NK-92 treated with Interleukin-12 subunit alpha and Interleukin-12 subunit beta, amount 100 ng/mL, for 24 hours (cell line): Measurements from ENCODE around the gene UBE2E2.

Experiments used
- DNase-seq: peaks from one replicate; lab custom pipeline; 2025; lab: John Stamatoyannopoulos, UW

Gene UBE2E2

DNA sequence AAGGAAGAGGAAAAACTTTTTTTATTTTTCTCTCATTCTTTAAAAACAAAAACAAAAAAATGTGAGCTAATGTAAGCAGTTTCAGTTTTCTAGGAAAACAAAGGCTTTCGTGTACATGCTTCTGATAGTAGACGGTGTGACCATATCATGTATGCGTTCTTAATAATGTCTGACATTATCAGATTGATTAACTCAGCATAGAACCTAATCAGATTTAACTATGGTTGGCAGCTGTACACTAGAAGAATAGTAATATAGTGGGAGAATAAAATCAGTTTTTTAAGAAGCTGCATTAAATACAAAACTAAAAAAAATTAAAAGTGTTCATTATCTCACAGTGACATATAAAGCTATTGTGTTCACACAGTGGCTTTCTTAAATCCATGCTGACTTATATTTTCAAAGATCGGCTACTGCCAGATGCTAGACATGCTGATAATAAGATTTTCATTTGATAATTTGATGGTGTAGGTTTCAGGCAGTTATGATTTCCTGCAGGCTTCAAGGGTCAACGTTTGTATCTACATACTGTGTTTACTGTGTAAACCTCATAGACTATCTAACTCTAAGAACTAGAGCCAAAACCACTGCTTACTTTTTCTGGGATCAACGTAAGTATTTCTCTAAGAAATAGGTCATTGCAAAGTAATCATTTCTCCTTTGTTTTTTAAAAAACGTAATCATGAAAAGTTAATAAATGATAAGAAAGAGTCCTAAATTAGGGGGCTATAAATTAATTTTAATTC lies 74.0 kb downstream of the UBE2E2 start:
- no peak for DNase-seq

DNA sequence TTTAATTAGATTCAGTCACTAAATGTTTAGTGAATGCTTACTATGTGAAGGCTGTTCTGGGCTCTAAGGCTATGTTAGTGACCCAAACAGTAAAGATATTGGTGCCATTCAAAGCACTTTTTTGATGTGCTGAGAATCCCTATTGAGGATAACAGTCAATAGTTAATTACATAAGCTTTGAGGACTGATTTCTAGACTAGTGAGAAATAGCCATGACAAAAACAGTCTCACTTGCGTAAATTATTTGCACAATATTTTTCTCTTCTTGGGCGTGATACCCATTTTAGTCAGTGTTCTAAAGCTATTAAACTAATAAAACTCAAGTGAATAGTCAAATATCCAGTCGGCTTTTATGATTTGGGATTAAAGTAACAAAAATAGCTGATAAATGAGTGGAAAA lies 74.6 kb downstream of the UBE2E2 start:
- DNase-seq, result no peak

DNA sequence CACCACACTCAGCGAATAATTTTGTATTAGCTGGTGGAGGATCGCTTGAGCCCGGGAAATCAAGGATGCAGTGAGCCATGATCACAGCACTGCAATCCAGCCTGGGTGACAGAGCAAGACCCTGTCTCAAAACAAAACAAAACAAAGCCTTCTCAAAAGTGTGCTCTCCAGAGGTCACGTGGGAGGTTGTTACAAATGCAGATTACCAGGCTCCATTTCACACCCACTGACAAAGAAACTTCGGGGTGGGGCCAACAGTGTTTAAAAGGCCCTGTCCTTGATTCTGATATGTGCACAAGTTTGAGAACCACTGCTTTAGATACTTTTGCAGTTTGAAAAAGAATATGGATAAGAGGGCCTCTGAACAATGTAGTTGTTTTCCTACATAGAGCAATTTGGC lies 80.5 kb downstream of the UBE2E2 start:
- DNase-seq, result no peak

DNA sequence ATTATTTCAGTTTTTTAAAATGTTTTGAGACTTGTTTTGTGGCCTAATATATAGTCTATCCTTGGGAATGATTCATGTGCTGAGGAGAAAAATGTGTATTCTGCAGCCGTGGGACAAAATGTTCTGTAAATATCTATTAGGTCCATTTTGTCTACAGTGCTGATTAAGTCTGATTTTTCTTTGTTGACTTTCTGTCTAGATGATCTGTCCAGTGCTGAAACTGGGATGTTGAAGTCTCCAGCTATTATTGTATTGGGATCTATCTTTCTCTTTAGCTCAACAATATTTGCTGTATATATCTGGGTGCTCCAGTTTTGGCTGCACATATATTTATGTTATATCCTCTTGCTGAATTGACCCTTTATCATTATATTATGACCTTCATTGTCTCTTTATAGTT lies 85.2 kb downstream of the UBE2E2 start:
- DNase-seq, result no peak

DNA sequence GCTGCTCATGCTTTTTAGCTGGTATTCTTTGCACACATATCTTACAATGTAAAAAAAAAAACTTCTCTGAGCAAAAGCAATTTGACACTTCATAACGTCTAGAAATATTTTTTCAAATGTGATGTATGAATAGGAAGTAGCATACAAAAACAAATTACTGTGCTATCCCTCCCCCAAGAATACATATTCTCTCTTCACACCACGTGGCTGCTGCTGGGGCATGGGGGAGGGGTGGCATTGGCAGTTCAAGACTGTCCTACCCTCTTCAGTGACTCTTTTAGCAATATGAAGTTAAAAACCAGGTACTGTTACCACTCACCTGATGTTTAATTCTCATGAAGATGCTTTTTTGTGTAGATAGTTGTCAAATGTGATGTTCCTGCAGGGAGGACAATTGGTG lies 85.6 kb downstream of the UBE2E2 start:
- DNase-seq, result no peak

DNA sequence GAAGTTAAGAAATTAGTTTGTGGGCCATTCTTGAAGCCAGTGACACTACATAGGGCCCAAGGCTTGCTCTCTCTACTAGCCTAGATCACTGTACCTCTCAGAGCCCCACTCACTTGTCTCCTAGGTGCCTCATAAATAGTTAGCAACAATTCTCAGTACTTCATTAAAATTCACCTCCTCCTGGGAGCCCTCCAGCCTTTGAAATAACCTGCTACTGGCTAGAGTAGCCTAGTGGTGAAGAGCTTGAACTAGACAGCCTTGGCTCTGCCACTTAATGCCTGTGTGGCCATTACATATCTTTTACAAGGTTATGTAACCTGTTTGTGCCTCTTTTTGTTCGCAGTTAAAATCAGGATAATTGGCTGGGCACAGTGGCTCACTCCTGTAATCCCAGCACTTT lies 89.3 kb downstream of the UBE2E2 start:
- no peak for DNase-seq

DNA sequence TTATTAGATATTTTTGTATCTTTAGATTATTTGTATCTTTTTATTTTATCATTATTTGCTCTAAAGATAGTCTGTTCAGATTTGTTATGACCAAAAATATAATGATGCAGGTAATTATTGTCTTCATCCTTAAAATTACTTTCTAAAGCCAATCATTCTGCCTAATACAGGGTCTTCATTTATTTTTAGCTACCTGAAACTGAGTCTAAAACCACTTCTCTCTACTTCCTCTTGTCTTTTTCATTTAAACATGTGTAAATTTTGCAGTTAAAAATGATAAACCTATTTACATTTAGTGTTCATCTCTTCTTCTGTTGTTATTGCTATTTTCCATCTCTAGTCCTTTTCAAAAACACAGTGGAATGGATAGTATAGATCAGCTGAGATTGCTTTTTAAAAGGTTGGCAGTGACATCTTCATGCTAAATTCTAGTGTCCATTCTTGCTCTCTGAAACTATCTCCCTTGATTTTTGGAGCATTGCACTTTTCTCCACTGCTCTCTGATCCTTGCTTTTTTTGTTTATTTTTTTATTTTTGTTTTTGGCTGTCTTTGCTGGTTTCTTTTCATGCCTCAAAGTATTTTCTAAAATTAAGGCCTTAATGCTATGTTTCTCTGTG lies 91.8 kb downstream of the UBE2E2 start:
- DNase-seq, result no peak

DNA sequence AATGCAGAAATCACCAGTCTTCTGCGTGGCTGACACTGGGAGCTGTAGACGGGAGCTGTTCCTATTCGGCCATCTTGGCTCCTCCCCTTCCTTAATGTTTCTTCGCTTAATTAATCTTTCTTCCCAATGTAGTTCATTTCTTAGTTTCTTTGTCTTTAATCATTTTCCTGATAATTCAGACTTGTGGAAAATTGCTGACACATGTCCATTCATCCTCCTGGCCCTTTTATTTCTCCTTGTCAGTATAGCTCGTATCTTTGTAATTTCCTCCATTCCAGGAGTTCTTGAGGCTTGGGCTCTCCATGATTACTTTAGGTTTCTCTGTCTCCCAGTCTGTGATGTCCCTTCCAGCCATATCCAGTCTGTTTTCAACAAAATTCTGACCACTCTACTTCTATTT lies 98.7 kb downstream of the UBE2E2 start:
- no peak for DNase-seq

DNA sequence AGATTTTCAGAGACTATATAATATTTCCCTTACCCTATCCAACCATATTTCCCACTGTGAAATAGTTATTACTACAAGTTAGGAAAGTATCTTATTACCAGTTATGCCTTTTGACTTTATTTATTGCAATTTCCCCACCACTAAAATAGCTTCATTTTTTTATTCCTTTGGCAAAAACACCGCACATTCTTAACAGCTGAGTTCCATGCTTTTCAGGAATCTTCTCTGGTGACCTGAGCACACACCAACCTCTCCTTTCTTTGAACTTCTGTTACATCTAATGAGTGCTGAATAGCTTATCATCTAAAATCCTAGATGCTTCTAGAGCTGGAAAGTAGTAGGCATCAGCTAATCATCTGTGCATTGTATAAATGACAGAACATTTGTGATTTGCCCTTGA lies 99.1 kb downstream of the UBE2E2 start:
- no peak for DNase-seq

DNA sequence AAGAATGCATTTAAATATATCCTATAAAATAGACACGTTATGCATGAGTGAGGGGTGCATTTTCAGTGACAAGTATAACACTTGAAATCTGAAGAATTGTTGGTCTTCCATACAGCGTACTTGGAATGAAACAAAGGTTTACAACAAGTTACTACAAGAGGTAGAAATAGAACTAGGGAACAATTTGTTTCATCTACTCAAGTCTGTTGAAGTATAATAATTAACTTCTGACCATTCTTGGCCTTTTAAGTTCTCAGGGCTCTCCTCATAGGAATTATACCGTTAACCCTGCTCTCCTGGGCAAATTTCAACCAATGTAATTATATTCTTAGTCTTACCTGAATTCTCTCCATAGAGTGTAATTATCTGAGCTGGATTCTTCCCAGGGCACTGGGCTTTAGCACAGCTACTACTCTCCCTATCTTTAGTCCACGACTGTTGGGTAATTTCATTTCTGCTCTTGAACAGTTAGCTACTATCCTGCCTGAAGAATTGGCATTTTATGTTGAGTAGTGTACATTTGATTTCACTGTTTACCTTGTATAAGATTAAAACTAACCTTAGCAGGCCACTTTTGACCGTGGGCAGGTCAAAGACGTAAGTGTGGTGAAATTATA lies 100.6 kb downstream of the UBE2E2 start:
- DNase-seq, result no peak

DNA sequence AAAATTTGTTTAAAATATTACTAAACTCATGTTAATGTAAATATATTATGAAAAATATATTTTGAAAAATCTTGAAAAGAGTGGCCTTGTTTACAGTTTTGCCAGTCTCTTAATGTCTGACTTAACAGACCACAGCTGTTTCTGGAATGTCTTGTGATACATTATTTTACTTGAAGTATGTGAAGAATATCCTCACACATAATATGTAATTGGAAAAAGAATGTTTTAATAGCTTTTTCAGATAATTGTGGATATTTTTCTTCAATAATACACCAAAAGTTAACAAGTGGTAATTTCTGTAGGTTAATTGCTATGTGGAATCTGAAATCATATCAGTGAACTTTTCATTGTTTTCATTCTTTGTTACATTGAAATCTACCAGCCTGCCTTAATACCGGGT lies 101.3 kb downstream of the UBE2E2 start:
- no peak for DNase-seq

DNA sequence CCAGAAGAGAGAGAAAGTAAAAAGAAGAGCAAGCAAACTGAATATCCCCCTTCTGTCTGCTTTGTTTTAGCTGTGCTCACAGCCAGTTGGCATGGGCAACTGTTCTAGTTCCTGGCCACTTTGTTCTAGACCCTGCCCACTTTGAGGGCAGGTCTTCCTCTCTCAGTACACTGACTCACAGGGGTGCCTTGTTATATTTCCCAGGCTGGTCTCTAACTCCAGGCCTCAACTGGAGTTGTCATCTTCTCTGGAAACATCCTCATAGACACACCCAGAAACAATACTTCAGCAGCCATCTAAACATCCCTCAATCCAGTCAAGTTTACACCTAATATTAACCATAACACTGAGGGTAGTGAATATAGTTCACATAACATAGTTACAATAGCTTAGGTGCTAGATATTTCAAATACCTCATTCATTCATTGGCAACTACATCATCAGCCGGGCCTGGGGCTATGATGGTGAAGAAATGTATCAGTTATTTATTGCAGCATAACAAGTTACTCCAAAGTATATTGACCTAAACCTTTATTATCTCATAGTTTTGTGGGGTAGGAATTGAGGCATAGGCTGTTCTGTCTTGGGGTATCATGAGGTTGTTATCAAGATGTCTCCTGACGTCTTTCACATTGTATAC lies 106.0 kb downstream of the UBE2E2 start:
- no peak for DNase-seq

DNA sequence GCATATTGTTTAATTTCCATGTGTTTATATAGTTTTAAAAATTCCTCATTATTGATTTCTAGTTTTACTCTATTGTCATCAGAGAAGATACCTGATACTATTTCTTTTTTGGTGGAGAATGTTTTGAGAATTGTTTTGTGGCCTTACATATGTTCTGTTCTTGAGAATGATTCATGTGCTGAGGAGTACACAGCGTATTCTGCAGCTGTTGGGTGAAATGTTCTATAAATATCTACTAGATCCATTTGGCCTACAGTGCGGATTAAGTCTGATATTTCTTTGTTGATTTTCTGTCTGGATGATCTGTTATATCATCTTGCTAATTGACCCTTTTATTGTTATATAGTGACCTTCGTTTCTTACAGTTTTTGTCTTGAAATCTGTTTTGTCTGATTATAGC lies 109.7 kb downstream of the UBE2E2 start:
- DNase-seq, result no peak

DNA sequence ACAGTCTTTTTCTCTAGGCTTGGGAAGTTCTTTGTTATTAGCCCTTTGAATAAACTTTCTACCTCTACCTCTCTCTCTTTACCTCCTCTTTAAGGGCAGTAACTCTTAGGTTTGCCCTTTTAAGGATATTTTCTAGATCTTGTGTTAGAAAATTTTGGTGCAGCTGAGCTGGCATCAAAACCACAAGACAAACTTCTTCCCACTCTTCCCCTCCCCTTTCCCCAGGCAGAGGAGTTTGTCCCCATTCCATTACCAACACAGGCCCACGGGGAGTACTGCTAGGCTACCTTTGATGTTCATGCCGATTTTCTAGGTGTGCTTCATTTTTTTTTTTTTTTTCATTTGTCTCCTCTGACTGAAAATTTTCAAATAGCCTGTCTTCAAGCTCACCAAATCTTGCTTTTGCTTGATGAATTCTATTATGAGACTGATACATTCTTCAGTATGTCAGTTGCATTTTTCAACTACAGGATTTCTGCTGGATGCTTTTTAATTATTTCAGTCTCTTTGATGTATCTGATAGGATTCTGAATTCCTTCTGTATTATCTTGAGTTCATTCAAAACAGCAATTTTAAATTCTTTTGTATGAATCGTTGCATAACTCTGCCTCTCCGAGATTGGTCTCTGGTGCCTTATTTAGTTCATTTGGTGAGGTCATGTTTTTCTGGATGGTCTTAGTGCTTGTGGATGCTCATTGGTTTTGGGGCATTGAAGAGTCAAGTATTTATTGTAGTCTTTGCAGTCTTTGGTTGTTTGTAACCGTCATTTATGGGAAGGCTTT lies 112.0 kb downstream of the UBE2E2 start:
- DNase-seq, result no peak

DNA sequence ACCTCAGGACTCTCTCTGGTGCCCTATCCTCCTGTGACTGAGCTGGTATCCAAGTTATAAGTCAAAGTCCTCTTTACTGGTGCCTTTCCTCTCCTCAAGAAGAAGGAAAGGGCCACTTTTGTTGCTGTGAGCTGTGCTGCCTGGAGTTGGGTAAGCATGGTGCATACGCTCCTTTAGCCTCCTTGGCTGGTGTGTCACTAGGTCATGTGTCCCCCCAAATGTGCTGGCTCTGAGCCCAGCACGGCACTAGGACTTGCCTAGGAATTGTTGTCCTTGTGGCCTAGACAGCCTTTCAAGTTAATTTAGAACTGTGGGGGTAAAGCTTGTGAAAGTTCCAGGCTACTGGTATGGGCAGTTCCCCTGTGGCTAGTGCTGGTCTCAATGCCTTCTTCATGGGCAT lies 113.8 kb downstream of the UBE2E2 start:
- no peak for DNase-seq

DNA sequence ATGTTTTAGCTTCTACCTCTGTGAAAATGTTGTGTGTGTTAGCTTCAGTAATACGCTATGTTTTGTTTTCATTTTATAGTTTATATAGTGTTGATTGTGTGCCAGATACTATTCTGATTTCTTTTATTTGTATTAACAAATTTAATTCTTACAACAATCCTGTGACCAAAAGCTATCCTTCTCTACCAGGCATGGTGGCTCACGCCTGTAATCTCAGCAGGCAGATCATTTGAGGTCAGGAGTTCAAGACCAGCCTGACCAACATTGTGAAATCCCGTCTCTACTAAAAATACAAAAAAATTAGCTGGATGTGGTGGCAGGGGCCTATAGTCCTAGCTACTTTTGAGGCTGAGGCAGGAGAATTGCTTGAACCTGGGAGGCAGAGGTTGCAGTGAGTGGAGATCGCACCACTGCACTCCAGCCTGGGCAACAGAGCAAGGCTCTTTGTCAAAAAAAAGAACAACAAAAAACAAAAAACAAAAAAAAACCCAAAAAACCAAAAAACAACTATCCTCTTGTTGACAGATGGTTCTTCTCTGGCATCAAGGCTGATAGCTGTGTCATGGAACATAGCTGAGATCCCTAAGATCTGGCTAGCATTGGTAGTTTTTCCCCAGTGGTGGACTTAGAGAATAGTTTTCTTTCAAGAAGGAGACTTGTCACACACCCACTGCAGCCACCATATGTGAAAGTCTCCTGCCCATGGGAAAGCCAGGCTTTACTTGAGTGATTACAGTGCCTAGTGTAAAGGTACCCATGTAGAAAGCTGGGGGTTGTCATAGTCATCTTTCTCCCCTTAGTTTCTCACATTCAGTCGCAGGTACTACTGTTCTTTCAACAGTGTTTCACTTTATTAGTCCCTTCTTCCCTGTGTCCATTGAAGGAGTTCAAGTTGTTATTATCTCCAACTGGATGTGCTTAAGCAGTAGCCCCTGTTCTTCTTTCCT lies 116.5 kb downstream of the UBE2E2 start:
- DNase-seq, result no peak

DNA sequence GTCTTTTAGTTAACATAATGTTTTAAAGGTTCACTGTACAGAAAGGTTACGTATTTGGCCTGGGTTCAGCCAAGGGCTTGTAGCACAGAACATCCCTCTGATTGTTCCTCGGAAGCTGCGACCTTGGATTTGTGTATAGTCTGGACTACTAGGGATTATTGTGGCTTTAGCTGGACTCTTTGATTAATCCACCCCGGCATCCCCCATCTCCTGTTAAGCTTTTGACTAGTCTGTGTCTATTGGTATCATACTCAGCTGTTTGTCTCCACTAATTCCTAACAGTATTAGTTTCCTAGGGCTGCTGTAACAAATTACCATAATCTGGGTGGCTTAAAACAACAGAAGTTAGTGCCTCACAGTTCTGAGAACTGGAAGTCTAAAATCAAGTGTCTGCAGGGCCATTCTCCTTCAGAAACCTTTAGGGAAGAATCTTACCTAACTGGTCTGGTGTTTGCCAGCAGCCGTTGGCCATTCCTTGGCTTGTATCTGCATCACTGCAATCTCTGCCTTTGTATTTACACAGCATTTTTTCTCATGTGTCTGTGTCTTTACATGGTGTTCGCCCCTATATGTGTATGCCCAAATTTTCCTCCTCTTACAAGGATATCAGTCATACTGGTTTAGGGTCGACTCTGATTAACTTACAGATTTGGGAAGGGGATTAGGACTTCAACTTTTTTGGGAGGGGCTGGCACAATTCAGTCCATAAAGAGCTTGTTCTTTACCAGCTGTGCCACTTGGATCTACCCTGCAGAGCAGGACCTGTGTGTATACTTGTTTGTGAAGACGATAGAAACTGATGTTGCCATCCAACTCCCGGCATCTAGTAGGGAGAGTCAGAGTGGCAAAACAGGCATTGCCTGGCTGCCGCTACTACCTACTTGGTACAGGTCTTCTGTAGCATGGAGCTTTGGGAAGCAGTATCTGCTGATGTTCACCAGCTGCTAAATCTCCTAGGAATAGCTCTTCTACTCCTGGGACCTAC lies 117.8 kb downstream of the UBE2E2 start:
- DNase-seq, result no peak

DNA sequence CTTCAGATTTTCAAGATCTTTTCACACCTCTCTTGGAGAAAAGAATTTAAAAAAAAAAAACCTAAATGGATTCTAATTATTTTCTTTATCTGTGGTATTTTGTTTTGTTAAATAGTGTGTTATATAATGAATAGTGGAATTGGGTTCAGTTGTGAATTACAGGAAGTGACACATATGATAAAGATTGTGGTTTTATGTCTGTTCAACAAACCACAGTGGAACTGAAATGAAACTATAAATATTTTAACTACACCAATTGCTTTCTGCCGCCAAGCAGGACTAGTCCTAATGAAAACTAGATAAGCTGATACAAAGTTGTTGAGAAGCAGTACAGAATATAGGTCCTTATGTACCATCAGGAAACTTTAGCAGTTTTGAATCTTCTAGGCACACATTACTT lies 121.6 kb downstream of the UBE2E2 start:
- DNase-seq, result no peak

DNA sequence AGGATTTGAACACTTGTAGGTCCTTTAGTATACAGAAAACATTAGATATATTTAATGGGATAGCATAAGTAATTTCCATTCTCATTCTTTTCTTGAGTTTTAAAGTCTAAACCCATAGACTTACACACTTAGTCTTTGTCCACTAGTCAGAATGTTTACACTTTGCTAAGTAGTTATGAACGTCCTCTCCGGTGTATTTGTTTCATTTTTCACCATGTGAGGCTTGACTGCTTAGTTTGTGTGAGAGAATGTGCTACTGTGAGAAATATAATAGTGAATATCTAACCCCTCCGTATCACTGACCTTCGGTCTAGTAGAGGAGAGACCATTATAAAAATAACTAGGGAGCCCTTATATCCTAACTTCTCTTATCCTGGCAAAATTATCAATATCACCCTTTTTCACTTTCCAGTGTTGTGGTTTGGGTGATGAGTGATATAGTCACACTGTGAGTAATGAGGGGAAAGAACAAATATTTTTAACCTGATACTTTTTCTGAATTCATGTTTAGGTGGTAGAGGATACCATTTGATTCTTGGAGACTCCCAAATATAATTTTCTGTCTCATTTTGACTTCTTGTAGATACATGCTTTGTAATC lies 122.4 kb downstream of the UBE2E2 start:
- DNase-seq, result no peak
